CD4-positive, alpha-beta T cell treated with Interferon gamma for 1 hour (primary cell): ENCODE measurements around the gene KCNE4.

ENCODE experiments used
- DNase-seq: peaks from one replicate; pipeline ENCODE4 v3.0.0-alpha.2; 2020

KCNE4 gene

GRCh38 chr2:223088866-223089265, 36.9 kb downstream of the KCNE4 start:
- no peak for DNase-seq

- no peak for DNase-seq
Observed at GRCh38 chr2:223090039-223090438, 38.0 kb downstream of the KCNE4 start.

- no peak for DNase-seq
Observed at GRCh38 chr2:223090540-223091235, 38.7 kb downstream of the KCNE4 start.

GRCh38 chr2:223092667-223093066, 40.7 kb downstream of the KCNE4 start:
- DNase-seq, result no peak

GRCh38 chr2:223093436-223094241, 41.6 kb downstream of the KCNE4 start:
- no peak for DNase-seq

- DNase-seq, result no peak
Observed at GRCh38 chr2:223095207-223095606, 43.2 kb downstream of the KCNE4 start.

- DNase-seq, result no peak
Observed at GRCh38 chr2:223096235-223096970, 44.4 kb downstream of the KCNE4 start.

- no peak for DNase-seq
Observed at GRCh38 chr2:223097888-223098383, 45.9 kb downstream of the KCNE4 start.

- DNase-seq, result no peak
Observed at GRCh38 chr2:223099561-223099960, 47.6 kb downstream of the KCNE4 start.

- no peak for DNase-seq
Observed at GRCh38 chr2:223100061-223100511, 48.1 kb downstream of the KCNE4 start.

GRCh38 chr2:223101340-223102039, 49.5 kb downstream of the KCNE4 start:
- DNase-seq, result no peak

GRCh38 chr2:223102040-223102400, 50.0 kb downstream of the KCNE4 start:
- DNase-seq, result no peak

- no peak for DNase-seq
Observed at GRCh38 chr2:223102450-223102849, 50.5 kb downstream of the KCNE4 start.

- no peak for DNase-seq
Observed at GRCh38 chr2:223104336-223105132, 52.5 kb downstream of the KCNE4 start.
